GM10266 (cell line): ENCODE measurements around the gene DLGAP4.

Source experiments
- DNase-seq: peaks from one replicate; pipeline ENCODE4 v3.0.0; 2012; ENCODE audit errors: extremely low spot score
- CTCF ChIP-seq: IDR thresholded peaks from 2 replicates; pipeline ENCODE4 v1.5.1; 2012; ENCODE audit warnings: mild to moderate bottlenecking, low read depth; ENCODE audit not compliant: control insufficient read depth, insufficient read depth; ENCODE audit errors: missing control alignments

The DLGAP4 gene

GRCh38 chr20:36404435-36404978 is 98.4 kb downstream of the DLGAP4 start:
- no peak for DNase-seq
- TF ChIP-seq CTCF: no peak

GRCh38 chr20:36405255-36405654 is 99.1 kb downstream of the DLGAP4 start:
- no peak for DNase-seq
- TF ChIP-seq CTCF: no peak

- DNase-seq: no peak
- no peak for TF ChIP-seq CTCF
Measured at GRCh38 chr20:36407199-36407733, 101.1 kb downstream of the DLGAP4 start.

GRCh38 chr20:36408219-36408618 is 102.1 kb downstream of the DLGAP4 start:
- no peak for DNase-seq
- no peak for TF ChIP-seq CTCF

- TF ChIP-seq CTCF: no peak
- DNase-seq: no peak
Measured at GRCh38 chr20:36411861-36412454, 105.8 kb downstream of the DLGAP4 start.

- no peak for DNase-seq
- no peak for TF ChIP-seq CTCF
Measured at GRCh38 chr20:36415475-36416002, 109.4 kb downstream of the DLGAP4 start.

- no peak for DNase-seq
- no peak for TF ChIP-seq CTCF
Measured at GRCh38 chr20:36418711-36419110, 112.6 kb downstream of the DLGAP4 start.
